HG02870 (cell line): ENCODE measurements around the gene SLC18A3.

Experiments
- ATAC-seq: cut with Tn5 transposase; IDR thresholded peaks from one replicate; pipeline ENCODE4 v1.9.1; 2021; ENCODE audit warnings: mild to moderate bottlenecking, moderate library complexity; ENCODE audit not compliant: unreplicated experiment

SLC18A3 gene

DNA sequence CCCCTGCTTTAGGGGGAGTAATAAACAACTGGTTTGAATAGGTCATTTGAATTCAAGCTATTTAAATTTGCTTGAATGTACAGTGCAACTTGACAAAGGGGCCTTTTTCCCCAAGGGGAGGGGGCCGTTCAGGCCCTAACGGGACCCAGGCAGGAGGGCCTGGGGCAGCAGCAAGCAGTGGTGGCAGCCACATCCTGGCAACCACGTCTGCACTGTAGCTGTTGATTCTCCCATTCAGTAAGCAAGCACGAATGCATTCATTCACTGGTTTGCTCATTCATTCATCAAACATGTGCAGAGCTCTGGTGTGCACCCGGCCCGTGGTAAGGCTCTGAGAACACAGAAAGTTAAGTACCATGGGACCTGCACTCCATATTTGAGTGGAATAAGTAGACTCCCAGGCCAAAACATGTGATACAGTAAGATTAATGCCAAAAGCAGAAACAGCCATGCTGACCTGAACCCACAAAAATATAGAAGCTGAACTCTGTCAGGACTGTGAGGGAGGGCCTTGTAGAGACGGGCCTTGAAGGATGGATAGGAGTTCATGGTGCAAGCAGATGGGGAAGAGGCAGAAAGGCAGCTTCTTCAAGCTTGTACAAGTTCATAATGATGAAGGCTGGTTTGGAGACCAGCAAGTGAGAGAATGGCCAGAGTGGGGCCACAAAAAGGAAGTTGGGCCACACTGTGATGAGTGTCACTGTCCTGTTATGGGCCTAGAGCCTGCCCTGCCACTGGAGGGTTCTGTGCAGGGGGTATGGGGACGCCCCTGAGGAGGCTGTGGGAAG, 40.0 kb downstream of the SLC18A3 start:
- ATAC-seq = no peak

DNA sequence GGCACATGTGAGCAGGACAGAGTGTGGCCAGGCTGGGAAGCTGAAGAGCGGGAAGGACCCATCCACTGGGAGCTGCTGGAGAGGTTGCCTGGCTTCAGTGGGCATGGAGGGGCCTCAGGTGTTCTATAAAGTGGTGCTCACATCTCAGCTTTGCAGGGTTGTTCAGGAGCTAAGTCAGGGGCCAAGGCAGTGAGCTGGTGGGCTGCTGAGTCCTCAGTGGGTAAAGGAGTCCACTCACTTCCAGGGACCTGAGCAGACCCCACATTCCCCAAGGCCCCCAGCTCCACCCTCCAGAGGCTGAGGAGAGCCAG, 40.6 kb downstream of the SLC18A3 start:
- ATAC-seq = no peak

DNA sequence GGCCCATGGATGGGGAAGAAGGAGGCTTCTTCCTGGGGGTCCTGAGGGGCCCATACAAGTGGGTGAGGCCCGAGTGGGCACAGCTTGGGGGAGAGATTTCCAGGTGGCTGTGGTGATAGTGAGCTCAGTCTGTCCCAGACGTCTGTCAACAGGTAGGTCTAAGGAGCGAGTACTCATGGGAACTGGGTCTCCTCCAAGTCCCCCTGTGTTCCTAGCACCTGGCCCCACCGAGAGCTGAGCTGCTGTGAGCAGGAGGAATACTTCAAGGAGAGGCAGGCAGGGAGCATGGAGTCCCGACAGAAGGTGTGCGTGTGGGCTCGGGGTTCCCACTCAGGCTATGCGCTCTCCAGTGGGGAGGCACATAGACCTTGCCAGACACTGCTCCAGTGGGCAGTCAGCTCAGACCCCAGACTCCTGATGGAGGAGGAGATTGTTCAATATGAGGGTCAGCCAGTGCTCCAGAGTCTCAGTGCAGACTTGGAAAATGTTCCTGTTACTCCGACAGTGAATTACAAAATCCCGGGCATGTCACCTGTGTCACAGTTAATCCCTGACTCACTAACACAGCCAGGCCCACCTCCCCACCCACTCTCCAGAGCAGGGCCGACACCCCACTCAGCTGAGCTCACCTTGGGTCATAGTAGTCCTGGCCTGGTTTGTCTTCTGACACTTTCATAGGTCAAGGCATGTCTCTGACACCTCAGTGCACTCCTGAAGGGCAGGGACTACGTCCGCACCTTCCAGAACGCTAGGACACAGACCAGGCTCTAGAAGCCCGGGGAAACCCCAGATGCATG, 41.1 kb downstream of the SLC18A3 start:
- no peak for ATAC-seq

DNA sequence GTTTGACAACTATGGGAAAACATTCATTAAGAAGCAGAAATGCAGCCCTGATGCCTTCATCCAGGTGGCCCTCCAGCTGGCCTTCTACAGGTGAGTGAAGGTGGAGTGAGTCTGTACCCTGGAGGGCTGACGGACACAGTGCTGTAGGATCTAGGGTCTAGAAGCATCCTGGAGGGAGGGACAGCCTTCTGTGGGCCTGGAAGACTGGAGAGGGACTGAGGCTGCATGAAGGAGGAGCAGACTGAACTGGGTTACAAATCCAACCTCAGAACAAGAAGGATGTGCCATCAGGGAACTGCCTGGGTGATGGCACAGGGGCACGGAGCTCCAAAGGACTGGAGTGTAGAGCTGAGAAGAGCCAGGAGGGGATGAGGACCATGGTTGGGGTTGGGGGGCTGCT, 41.8 kb downstream of the SLC18A3 start:
- ATAC-seq = no peak

DNA sequence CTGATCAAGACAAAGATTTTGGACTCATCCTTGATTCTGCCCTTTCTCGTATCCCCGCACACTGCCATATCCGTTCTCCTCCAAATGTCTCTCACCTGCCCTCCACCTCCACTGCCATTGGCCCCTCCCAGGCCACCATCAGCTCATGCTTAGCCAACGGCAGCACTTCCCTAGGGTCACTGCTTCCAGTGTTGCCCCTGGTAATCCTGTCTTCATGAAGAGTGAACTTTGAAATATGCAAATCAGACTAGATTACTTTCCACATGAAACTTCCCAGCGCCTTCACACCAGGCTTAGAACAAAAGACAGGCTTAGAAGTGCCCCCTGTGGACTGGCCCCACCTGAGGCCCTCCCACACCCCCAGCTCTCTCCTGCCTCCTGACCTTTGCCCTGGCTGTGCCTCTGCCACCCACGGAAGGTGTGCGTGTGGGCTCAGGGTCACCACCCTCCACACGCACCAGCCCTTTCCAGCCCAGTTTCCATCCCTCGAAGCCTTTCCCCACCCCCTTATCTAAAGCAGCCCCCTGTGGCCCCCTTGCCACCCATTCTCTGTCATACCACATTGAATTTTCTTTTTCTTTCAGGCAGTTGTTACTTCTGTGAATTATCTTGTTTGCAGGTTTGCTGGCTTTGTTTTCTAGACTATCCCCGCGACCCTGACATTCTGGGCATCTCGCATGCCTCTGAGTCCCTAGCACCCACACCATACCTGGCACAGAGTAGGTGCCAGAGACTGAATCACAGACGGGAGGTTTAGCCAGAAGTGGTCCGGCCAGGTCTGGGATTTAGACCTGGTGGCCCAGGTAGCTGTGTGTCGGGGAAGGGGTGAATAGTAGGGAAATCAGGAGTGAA, 42.5 kb downstream of the SLC18A3 start:
- no peak for ATAC-seq

DNA sequence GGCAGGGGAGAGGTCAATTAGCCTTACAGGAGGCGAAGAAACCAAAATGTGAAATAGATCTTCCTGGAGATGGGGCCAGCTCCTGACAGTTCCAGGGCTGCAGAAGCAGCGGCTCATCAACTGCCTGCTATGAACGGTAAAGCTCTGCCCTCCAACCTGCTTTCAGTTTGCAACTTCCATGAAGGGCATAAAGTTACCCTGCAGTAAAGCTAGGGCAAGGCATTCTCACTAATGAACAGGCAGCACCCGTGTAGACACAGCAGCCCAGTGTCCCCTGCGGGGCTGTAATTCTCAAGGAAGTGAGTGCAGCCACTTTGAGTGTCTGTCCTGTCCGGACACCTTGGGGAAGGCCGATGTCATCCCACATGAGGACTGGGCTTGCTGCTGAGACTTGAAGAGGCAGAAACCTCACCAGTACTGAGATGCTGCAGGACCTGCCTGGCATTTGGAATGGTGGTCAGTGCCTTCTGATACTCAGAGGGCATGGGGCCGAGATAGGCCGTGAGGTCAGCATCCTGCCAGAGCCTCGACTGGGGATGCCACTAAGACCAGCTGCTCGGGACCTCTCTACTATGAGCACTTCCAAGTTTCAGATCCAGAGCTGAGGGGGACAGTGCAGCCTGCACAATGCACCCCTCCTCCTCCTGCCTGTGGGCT, 43.3 kb downstream of the SLC18A3 start:
- ATAC-seq = no peak

DNA sequence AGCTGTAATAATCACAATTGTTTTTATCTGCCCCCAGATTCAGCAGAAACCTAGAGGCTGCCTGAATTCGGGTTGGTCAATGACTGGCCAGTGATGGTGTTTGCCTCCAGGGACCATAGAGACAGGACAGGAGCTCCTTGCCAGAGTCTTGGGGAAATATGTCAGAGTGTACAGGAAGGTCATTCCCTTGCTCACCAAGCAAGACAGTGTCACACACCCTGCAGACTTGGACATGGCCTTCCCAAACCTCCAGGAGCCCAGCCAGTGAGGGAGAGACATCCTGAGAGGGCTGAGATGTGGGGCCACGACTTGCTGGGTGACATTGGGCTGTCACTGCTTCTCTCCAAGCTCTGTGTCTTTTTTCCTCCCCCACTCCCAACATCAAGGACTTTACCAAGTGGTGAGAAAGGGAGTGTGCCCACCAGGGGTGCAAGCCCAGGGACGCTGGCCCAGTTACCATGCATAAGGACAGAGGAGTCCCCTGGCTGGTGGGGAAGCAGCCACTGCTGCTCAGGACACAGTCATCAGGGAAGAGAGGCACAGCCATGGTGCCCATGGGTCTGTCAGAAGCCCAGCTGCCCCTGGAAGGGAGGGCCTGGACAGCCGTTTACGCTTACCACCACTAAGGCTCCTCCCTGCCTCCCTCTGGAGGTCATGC, 44.1 kb downstream of the SLC18A3 start:
- no peak for ATAC-seq

DNA sequence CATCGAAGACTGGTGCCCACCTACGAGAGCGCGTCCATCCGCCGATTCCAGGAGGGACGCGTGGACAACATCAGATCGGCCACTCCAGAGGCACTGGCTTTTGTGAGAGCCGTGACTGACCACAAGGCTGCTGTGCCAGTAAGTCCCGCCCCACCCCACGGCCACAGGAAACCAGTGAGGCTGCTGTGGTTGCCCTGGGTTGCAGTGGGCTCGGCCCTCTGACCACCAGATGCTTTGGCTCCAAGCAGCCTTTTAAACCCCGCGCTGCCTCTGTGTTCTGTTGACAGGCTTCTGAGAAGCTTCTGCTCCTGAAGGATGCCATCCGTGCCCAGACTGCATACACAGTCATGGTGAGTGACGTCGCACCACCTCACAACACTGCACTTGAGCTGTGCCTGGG, 45.0 kb downstream of the SLC18A3 start:
- ATAC-seq = no peak

DNA sequence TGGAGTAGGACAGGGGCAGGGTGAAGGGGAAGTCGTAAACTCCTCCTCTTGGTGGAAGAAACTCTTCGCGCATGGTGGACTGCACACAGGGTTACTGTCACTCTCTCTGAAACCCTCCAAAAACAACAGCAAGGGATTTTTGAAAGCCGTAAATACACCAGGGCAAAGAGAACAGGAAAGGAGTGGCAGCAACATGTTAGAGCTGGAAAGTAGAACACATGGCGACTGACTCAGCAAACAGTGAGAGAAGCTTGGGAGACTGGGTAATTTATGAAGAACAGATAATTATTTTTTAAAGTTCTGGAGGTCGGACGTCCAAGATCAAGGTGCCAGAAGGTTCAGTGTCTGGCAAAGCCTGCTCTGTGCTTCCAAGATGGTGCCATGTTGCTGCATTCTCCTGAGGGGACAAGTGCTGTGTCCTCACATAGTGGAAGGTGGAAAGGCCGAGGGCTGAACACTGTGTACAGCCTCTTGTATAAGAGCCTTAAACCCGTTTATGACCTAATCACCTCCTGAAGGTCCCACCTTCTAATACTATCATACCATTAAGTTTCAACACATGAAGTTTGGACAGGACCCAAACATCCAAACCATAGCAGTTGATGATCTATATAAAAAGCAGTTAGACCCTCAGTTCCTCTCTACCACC, 46.9 kb downstream of the SLC18A3 start:
- ATAC-seq = no peak

DNA sequence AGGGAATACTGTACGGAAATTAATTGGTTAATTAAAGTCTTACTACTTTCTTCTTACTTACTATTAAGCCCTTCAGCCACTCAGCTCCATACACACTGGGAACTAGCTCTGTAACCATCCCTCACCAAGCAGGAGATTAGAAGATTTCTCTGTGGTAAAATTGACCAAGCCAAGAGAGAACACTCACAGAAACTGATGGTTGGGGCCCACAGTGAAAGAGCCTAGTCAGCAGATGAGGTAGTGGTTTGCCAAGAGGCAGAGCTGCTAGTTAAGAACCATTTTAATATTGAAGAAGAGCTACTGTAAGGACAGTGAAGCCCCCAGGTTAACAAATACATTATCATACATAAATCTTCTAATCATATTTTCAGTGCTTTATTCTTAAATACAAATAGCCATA, 47.5 kb downstream of the SLC18A3 start:
- ATAC-seq = no peak

DNA sequence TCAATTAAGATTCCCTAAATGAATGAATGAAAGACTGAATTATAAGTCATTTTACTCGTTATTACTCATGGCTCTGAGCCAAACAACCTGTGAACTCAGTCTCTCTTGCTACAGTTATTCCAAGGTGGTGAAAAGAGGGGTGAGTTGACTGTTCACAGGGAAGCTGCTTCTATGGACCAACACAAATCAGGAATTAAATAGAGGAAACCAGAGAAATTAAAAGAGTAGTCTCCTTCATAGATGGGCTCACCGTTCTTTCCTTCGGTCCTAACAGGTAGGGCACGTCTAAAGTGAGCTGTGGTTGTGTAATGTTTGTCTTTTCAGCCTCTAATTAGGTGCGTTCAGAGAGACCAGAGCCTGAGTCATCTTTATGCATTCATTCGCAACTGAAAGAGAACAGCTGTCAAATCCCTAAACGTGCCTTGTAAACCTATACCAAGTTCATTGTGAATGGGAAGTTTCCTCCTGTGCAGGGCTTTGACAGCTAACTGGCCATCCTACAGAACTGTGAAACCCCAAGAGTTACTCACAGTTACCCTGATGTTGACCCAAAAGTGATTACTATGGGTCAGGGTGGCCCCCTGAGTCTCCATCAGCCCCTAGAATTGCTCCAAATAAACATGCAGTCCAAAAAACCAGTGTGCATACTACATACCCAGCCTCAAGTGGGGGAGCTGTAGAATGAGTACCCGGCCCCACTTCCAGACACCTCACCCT, 51.2 kb downstream of the SLC18A3 start:
- no peak for ATAC-seq
